Cerebellar cortex (tissue), 1 donor: Measurements from ENCODE around the gene MAGEC3.

Source experiments
- DNase-seq: peaks from one replicate; pipeline ENCODE4 v3.0.0-alpha.2; 2015; ENCODE audit warnings: low spot score

Gene MAGEC3

DNA sequence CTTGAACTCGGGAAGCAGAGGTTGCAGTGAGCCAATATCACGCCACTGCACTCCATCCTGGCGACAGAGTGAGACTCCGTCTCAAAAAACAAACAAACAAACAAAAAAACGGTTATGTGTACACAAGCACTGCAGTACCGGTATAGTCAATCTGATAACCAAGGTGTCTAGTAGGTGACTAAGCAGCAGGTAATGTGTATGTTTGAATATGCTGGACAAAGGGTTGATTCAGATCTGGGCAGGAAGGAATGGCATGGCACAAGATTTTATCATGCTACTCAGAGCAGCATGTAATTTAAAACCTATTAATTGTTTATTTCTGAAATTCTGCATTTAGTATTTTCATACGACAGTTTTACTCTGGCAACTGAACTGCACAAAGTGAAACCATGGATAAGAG is 107.3 kb downstream of the MAGEC3 start:
- DNase-seq = no peak

- DNase-seq = no peak
These were observed 109.2 kb downstream of the MAGEC3 start for GRCh38 chrX:141947350-141947749.
